ENCODE results near the gene ZNF655.
A peak's percentile ranks its signal among the peaks of the same experiment; 100 is the strongest.

Gene ZNF655

GRCh38 chr7:99601656-99602310 is 43.3 kb downstream of the ZNF655 start:
- no peak overlapping the region for H2AFZ ChIP-seq (ENCODE audit: low read depth, low read length)
- no peaks in the 10 kb centered on the region for H3K36me3 ChIP-seq (ENCODE audit: insufficient read depth, low read length)
- H3K4me1 ChIP-seq (ENCODE audit: insufficient read depth, low read length), result no peaks in the 10 kb centered on the region
- no peaks in the 10 kb centered on the region for H3K27me3 ChIP-seq (ENCODE audit: insufficient read depth, low read length)
- H3K4me3 ChIP-seq (ENCODE audit: low read length), result no peak overlapping the region
- H3K9me3 ChIP-seq (ENCODE audit: low read length), result no peaks in the 10 kb centered on the region

- no peak overlapping the region for H2AFZ ChIP-seq (ENCODE audit: low read depth, low read length)
- no peaks in the 10 kb centered on the region for H3K4me1 ChIP-seq (ENCODE audit: insufficient read depth, low read length)
- H3K36me3 ChIP-seq (ENCODE audit: insufficient read depth, low read length), result no peaks in the 10 kb centered on the region
- no peaks in the 10 kb centered on the region for H3K27me3 ChIP-seq (ENCODE audit: insufficient read depth, low read length)
- H3K9me3 ChIP-seq (ENCODE audit: low read length), result no peaks in the 10 kb centered on the region
- no peak overlapping the region for H3K4me3 ChIP-seq (ENCODE audit: low read length)
These were observed 47.1 kb downstream of the ZNF655 start for GRCh38 chr7:99605527-99605926.

- no peak overlapping the region for H3K4me3 ChIP-seq (ENCODE audit: low read length)
- H3K9me3 ChIP-seq (ENCODE audit: low read length), result no peaks in the 10 kb centered on the region
- no peaks in the 10 kb centered on the region for H3K36me3 ChIP-seq (ENCODE audit: insufficient read depth, low read length)
- no peaks in the 10 kb centered on the region for H3K4me1 ChIP-seq (ENCODE audit: insufficient read depth, low read length)
- H3K27me3 ChIP-seq (ENCODE audit: insufficient read depth, low read length), result no peaks in the 10 kb centered on the region
- no peak overlapping the region for H2AFZ ChIP-seq (ENCODE audit: low read depth, low read length)
These were observed 48.1 kb downstream of the ZNF655 start for GRCh38 chr7:99606531-99606930.

- no peaks in the 10 kb centered on the region for H3K36me3 ChIP-seq (ENCODE audit: insufficient read depth, low read length)
- H3K4me1 ChIP-seq (ENCODE audit: insufficient read depth, low read length), result no peaks in the 10 kb centered on the region
- H2AFZ ChIP-seq (ENCODE audit: low read depth, low read length), result no peak overlapping the region
- no peaks in the 10 kb centered on the region for H3K27me3 ChIP-seq (ENCODE audit: insufficient read depth, low read length)
- no peak overlapping the region for H3K4me3 ChIP-seq (ENCODE audit: low read length)
- H3K9me3 ChIP-seq (ENCODE audit: low read length), result no peaks in the 10 kb centered on the region
These were observed 49.1 kb downstream of the ZNF655 start for GRCh38 chr7:99607548-99607947.

- H2AFZ ChIP-seq (ENCODE audit: low read depth, low read length), result no peak overlapping the region
- H3K4me1 ChIP-seq (ENCODE audit: insufficient read depth, low read length), result peaks cover 9% of the 10 kb centered on the region
- no peaks in the 10 kb centered on the region for H3K27me3 ChIP-seq (ENCODE audit: insufficient read depth, low read length)
- H3K9me3 ChIP-seq (ENCODE audit: low read length), result no peaks in the 10 kb centered on the region
- H3K36me3 ChIP-seq (ENCODE audit: insufficient read depth, low read length), result peaks cover 15% of the 10 kb centered on the region
- H3K4me3 ChIP-seq (ENCODE audit: low read length), result no peak overlapping the region
These were observed 56.1 kb downstream of the ZNF655 start for GRCh38 chr7:99614495-99614894.

- Histone ChIP-seq H3K4me1 (ENCODE audit: insufficient read depth, low read length) (peaks cover 9% of the 10 kb centered on the region), H3K9me3 (ENCODE audit: low read length) (no peaks in the 10 kb centered on the region), H3K4me3 (ENCODE audit: low read length) (peak overlapping the region; percentile 58), H3K36me3 (ENCODE audit: insufficient read depth, low read length) (peaks cover 29% of the 10 kb centered on the region), H3K27me3 (ENCODE audit: insufficient read depth, low read length) (no peaks in the 10 kb centered on the region), H2AFZ (ENCODE audit: low read depth, low read length) (no peak overlapping the region)
These were observed 57.5 kb downstream of the ZNF655 start for GRCh38 chr7:99615989-99616358.

- peak within 1 kb of the TSS; percentile 46 for H2AFZ ChIP-seq (ENCODE audit: low read depth, low read length)
- no peaks in the 10 kb centered on the region for H3K27me3 ChIP-seq (ENCODE audit: insufficient read depth, low read length)
- peaks cover 9% of the 10 kb centered on the region for H3K4me1 ChIP-seq (ENCODE audit: insufficient read depth, low read length)
- H3K4me3 ChIP-seq (ENCODE audit: low read length), result peak within 1 kb of the TSS; percentile 58
- H3K36me3 ChIP-seq (ENCODE audit: insufficient read depth, low read length), result peaks cover 35% of the 10 kb centered on the region
- H3K9me3 ChIP-seq (ENCODE audit: low read length), result no peaks in the 10 kb centered on the region
These were observed 58.1 kb downstream of the ZNF655 start, which contains the start of gene ZSCAN25 for GRCh38 chr7:99616359-99617191. TSS of gene ZSCAN25 (plus strand) at chr7:99616946. CDS start at chr7:99619607, 2,661 bp downstream.

- Histone ChIP-seq H3K36me3 (ENCODE audit: insufficient read depth, low read length) (peaks cover 41% of the 10 kb centered on the region), H3K9me3 (ENCODE audit: low read length) (no peaks in the 10 kb centered on the region), H3K27me3 (ENCODE audit: insufficient read depth, low read length) (no peaks in the 10 kb centered on the region), H3K4me3 (ENCODE audit: low read length) (peak overlapping the region; percentile 58), H3K4me1 (ENCODE audit: insufficient read depth, low read length) (peaks cover 9% of the 10 kb centered on the region), H2AFZ (ENCODE audit: low read depth, low read length) (no peak overlapping the region)
These were observed 58.8 kb downstream of the ZNF655 start for GRCh38 chr7:99617192-99617781.

- H3K36me3 ChIP-seq (ENCODE audit: insufficient read depth, low read length), result peaks cover 53% of the 10 kb centered on the region
These were observed 60.3 kb downstream of the ZNF655 start for GRCh38 chr7:99618726-99619125.

GRCh38 chr7:99619571-99620130 is 61.2 kb downstream of the ZNF655 start:
- H2AFZ ChIP-seq (ENCODE audit: low read depth, low read length), result no peak overlapping the region
- H3K4me3 ChIP-seq (ENCODE audit: low read length), result no peak overlapping the region
- H3K27me3 ChIP-seq (ENCODE audit: insufficient read depth, low read length), result no peaks in the 10 kb centered on the region
- H3K4me1 ChIP-seq (ENCODE audit: insufficient read depth, low read length), result peaks cover 9% of the 10 kb centered on the region
- no peaks in the 10 kb centered on the region for H3K9me3 ChIP-seq (ENCODE audit: low read length)
- H3K36me3 ChIP-seq (ENCODE audit: insufficient read depth, low read length), result peaks cover 63% of the 10 kb centered on the region

More at GRCh38 chr7:99618726-99619125, 60.3 kb downstream of the ZNF655 start:
- H3K27me3 ChIP-seq (ENCODE audit: insufficient read depth, low read length), result no peaks in the 10 kb centered on the region
- no peak overlapping the region for H2AFZ ChIP-seq (ENCODE audit: low read depth, low read length)
- no peaks in the 10 kb centered on the region for H3K9me3 ChIP-seq (ENCODE audit: low read length)
- peaks cover 9% of the 10 kb centered on the region for H3K4me1 ChIP-seq (ENCODE audit: insufficient read depth, low read length)
- H3K4me3 ChIP-seq (ENCODE audit: low read length), result no peak overlapping the region

GRCh38 chr7:99621271-99621670 is 62.8 kb downstream of the ZNF655 start:
- Histone ChIP-seq H3K27me3 (ENCODE audit: insufficient read depth, low read length) (no peaks in the 10 kb centered on the region), H3K4me3 (ENCODE audit: low read length) (no peak overlapping the region), H3K36me3 (ENCODE audit: insufficient read depth, low read length) (peaks cover 79% of the 10 kb centered on the region), H3K4me1 (ENCODE audit: insufficient read depth, low read length) (peaks cover 9% of the 10 kb centered on the region), H3K9me3 (ENCODE audit: low read length) (no peaks in the 10 kb centered on the region), H2AFZ (ENCODE audit: low read depth, low read length) (no peak overlapping the region)

- Histone ChIP-seq H3K4me1 (ENCODE audit: insufficient read depth, low read length) (peaks cover 6% of the 10 kb centered on the region), H3K36me3 (ENCODE audit: insufficient read depth, low read length) (peaks cover 92% of the 10 kb centered on the region), H3K27me3 (ENCODE audit: insufficient read depth, low read length) (no peaks in the 10 kb centered on the region), H2AFZ (ENCODE audit: low read depth, low read length) (no peak overlapping the region), H3K4me3 (ENCODE audit: low read length) (no peak overlapping the region), H3K9me3 (ENCODE audit: low read length) (no peaks in the 10 kb centered on the region)
These were observed 64.2 kb downstream of the ZNF655 start for GRCh38 chr7:99622596-99622995.
